ENCODE data around the gene INF2.

Gene INF2

GRCh38 chr14:104745431-104745830 is 56.0 kb downstream of the INF2 start:
- H3K4me3 Mint-ChIP-seq: no peak overlapping the region
- H3K36me3 Mint-ChIP-seq (ENCODE audit: low read depth): peaks cover 2% of the 10 kb centered on the region
- no peaks in the 10 kb centered on the region for H3K27me3 Mint-ChIP-seq (ENCODE audit: low read depth)
- no peak for TF ChIP-seq CTCF (IDR thresholded peaks at IDR 0.05; ENCODE audit: unreplicated experiment in 3 of 3)
- H3K27ac Mint-ChIP-seq: no peak overlapping the region
- peaks cover 34% of the 10 kb centered on the region for H3K4me1 Mint-ChIP-seq
- H3K9me3 Mint-ChIP-seq: no peaks in the 10 kb centered on the region

GRCh38 chr14:104746071-104746545 is 56.7 kb downstream of the INF2 start:
- no peak overlapping the region for H3K4me3 Mint-ChIP-seq
- H3K27ac Mint-ChIP-seq: peak overlapping the region in 1 of 3 experiments; percentile 92
- no peaks in the 10 kb centered on the region for H3K36me3 Mint-ChIP-seq (ENCODE audit: low read depth)

GRCh38 chr14:104746934-104747481 is 57.6 kb downstream of the INF2 start:
- H3K4me3 Mint-ChIP-seq: no peak overlapping the region
- no peak for TF ChIP-seq CTCF (IDR thresholded peaks at IDR 0.05; ENCODE audit: unreplicated experiment in 3 of 3)
- H3K36me3 Mint-ChIP-seq (ENCODE audit: low read depth): no peaks in the 10 kb centered on the region
- H3K9me3 Mint-ChIP-seq: no peaks in the 10 kb centered on the region
- H3K27ac Mint-ChIP-seq: peak overlapping the region; percentile 53 to 92 (median 60)
- H3K4me1 Mint-ChIP-seq: peaks cover 34% of the 10 kb centered on the region
- no peaks in the 10 kb centered on the region for H3K27me3 Mint-ChIP-seq (ENCODE audit: low read depth)

More at GRCh38 chr14:104746071-104746545, 56.7 kb downstream of the INF2 start:
- H3K27me3 Mint-ChIP-seq (ENCODE audit: low read depth): no peaks in the 10 kb centered on the region
- H3K4me1 Mint-ChIP-seq: peaks cover 34% of the 10 kb centered on the region
- no peaks in the 10 kb centered on the region for H3K9me3 Mint-ChIP-seq
- TF ChIP-seq CTCF (IDR thresholded peaks at IDR 0.05; ENCODE audit: unreplicated experiment in 3 of 3): no peak

GRCh38 chr14:104747876-104748275 is 58.5 kb downstream of the INF2 start:
- H3K36me3 Mint-ChIP-seq (ENCODE audit: low read depth): no peaks in the 10 kb centered on the region
- H3K4me1 Mint-ChIP-seq: peaks cover 34% of the 10 kb centered on the region
- H3K4me3 Mint-ChIP-seq: peak overlapping the region in 1 of 3 experiments; percentile 32
- H3K27me3 Mint-ChIP-seq (ENCODE audit: low read depth): no peaks in the 10 kb centered on the region
- H3K27ac Mint-ChIP-seq: peak overlapping the region; percentile 73 to 95 (median 92)
- no peaks in the 10 kb centered on the region for H3K9me3 Mint-ChIP-seq
- TF ChIP-seq CTCF (IDR thresholded peaks at IDR 0.05; ENCODE audit: unreplicated experiment in 3 of 3): no peak

GRCh38 chr14:104749111-104749649 is 59.8 kb downstream of the INF2 start:
- H3K9me3 Mint-ChIP-seq: no peaks in the 10 kb centered on the region
- peaks cover 40% of the 10 kb centered on the region for H3K4me1 Mint-ChIP-seq
- H3K36me3 Mint-ChIP-seq (ENCODE audit: low read depth): no peaks in the 10 kb centered on the region
- no peak for TF ChIP-seq CTCF (IDR thresholded peaks at IDR 0.05; ENCODE audit: unreplicated experiment in 3 of 3)
- peak overlapping the region; percentile 33 to 62 (median 59) for H3K4me3 Mint-ChIP-seq
- H3K27me3 Mint-ChIP-seq (ENCODE audit: low read depth): no peaks in the 10 kb centered on the region
- H3K27ac Mint-ChIP-seq: peak overlapping the region; percentile 73 to 95 (median 92)
